Left forelimb (tissue), 1 donor: ENCODE data around the gene F12.

Source experiments
- DNase-seq: peaks from one replicate; pipeline ENCODE4 v3.0.0-alpha.2; 2018; ENCODE audit warnings: low spot score

F12 gene

DNA sequence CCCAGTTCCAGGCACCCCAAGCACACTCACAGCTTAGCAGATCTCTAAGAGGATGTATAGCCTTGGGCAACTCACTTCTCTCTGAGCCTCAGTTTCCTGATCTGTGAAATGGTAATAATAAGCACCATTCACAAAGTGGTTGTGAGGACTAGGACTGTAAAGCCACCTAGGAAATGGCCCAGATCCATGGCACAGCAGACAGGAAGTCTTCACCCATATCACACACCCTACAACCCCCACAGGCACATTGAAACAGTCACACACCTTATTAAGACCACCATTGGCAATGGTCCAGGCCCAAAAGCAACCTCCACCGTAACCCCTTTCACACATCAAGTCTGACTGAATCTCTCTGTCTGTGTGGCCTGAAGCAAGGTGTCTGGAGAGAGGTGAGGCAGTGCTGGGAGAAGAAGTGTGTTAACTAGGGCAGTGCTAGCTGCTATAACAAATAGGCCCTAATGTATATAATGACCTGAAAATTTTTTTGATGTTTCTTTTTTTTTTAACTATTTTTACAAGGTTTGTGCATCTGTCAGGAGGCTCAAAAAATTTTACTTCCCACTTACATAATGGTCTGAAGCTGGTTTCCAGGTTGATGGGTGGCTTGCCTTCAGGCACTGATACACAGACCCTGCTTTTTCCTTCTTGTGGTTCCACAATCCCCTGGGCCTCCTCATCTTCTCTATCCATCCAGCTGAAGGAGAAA, 54.0 kb downstream of the F12 start:
- DNase-seq, result no peak

DNA sequence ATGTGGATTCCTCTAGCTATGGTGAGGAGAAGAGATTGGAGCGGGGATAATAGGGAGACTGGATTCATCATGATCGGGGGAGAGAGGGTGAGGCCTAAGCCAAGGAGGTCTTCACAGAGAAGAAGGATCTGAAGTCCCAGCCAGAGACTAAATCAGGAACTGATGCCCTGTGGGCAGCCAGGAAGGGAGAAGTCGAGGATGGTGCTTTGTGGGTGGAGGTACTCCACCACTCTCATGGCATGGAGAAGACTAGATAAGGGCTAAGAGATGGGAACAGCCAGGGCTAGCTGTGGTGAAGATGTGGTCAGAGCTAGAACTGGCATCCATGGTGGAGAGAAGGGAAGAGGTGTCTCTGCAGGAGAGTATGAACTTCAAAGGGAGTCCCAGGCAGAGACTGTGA, 54.7 kb downstream of the F12 start:
- no peak for DNase-seq

DNA sequence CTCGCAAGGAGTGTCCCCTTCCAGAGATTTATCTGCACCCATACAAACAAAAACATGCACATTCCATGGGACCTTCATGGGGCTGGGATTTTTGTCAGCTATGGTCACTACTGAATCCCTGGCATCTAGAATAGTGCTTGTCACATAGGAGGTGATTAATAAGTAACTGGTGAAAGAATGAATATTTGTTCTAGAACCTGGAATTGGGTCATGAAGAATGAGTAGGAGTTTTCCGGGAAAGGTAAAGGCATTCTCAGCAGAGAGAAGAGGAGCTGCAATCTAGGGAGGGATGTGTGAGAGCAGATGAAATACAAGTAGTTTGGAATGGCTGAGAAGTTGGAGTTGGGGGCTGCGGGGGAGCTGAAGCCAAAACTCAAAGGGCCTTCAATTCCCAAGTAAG, 55.1 kb downstream of the F12 start:
- DNase-seq, result no peak

DNA sequence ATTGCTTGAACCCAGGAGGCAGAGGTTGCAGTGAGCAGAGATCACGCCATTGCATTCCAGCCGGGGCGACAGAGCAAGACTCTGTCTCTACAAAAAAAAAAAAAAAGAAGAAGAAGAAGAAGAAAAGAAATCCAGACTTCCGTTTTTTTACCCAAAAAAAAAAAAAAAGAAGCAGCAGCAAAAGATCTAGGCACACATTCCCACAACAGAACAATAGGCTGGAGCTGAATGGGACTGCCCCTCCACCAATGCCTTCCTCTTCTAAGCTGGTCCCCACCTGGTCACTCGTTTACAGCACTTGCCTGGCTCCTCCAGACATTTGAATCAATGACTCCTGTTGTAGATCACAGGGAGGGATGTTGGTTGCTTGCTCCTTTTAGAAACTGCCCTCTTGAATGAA, 56.3 kb downstream of the F12 start:
- no peak for DNase-seq
